ENCODE results near the gene ABCA8. TPM values are rescaled to one million over a fixed set of nuclear protein-coding genes. Genes with fewer than 3 reads are reported as not detected.
"Not testable (repeated sequence)": the region's sequence is repeated elsewhere in the genome, so short reads cannot be mapped to it uniquely, and the experiment has no call there.

ABCA8 gene
- total RNA-seq, 6 experiments from 2014 or later, result 0.12 to 0.14 TPM; not detected in 4

DNA sequence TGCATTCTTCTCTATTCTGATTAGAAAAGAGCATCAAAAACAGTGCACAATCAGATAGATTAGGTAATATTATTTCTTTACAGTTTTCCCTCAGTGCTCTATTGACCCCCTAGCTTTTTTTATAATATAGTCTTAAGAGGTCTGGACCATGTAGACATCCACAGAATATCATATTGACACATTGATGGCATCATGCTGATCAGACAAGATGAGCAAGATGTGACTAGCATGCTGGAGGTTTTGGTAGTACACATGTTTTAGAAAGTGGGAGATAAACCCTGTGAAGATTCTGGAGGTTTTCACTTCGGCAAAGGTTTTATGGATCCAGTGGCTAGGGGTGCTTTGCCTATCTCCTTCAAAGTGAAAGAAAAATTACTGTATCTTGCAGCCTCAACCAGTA lies 2.8 kb upstream of the ABCA8 start:
- H3K4me1 Mint-ChIP-seq (ENCODE audit: low read depth), result no peaks in the 10 kb centered on the region
- H3K36me3 Mint-ChIP-seq (ENCODE audit: low read depth), result no peaks in the 10 kb centered on the region
- no peak for DNase-seq
- H3K4me3 Mint-ChIP-seq, result no peak overlapping the region
- H3K27ac Mint-ChIP-seq, result no peak overlapping the region
- H3K27me3 Mint-ChIP-seq (ENCODE audit: insufficient read depth), result no peaks in the 10 kb centered on the region
- TF ChIP-seq, protein P1, sequence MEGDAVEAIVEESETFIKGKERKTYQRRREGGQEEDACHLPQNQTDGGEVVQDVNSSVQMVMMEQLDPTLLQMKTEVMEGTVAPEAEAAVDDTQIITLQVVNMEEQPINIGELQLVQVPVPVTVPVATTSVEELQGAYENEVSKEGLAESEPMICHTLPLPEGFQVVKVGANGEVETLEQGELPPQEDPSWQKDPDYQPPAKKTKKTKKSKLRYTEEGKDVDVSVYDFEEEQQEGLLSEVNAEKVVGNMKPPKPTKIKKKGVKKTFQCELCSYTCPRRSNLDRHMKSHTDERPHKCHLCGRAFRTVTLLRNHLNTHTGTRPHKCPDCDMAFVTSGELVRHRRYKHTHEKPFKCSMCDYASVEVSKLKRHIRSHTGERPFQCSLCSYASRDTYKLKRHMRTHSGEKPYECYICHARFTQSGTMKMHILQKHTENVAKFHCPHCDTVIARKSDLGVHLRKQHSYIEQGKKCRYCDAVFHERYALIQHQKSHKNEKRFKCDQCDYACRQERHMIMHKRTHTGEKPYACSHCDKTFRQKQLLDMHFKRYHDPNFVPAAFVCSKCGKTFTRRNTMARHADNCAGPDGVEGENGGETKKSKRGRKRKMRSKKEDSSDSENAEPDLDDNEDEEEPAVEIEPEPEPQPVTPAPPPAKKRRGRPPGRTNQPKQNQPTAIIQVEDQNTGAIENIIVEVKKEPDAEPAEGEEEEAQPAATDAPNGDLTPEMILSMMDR (IDR thresholded peaks at IDR 0.05), result no peak
- H3K9me3 Mint-ChIP-seq, result peaks cover 7% of the 10 kb centered on the region

DNA sequence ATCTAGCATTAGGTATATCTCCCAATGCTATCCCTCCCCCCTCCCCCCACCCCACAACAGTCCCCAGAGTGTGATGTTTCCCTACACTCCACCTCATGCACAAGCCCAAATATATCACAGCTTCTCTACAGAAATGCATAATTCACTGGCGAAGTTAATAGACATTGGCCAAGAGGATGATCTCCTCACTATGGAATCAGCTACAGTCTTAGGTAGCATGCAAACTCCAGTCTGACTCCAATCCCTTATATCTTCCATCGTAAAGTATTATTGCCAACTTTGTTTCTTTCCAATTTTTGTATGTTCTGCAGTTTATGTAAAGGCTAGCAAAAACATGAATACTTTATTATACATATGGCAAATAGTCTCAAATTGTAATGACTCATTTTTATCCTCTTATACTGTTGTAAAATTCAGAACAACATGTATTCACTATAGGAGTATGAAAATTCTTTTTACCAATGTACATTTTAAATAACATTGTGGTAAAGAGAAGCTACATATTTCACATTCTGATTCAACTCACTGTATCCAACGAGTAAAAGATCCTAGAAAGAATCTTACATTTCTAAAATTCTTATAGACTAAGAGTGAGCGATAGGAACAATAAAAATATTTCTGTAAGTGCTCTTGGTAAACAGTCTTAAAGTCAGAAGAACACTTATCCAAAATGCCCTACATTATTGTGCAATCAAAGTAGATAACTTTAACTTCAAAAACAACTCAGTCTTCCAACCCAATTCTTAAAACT lies 871 bp downstream of the ABCA8 start:
- Mint-ChIP-seq H3K27ac (no peak overlapping the region), H3K9me3 (peaks cover 14% of the 10 kb centered on the region), H3K27me3 (ENCODE audit: insufficient read depth) (no peaks in the 10 kb centered on the region), H3K36me3 (ENCODE audit: low read depth) (no peaks in the 10 kb centered on the region), H3K4me1 (ENCODE audit: low read depth) (no peaks in the 10 kb centered on the region), H3K4me3 (no peak overlapping the region)
- TF ChIP-seq, protein P1 (IDR thresholded peaks at IDR 0.05), result no peak
- no peak for DNase-seq

DNA sequence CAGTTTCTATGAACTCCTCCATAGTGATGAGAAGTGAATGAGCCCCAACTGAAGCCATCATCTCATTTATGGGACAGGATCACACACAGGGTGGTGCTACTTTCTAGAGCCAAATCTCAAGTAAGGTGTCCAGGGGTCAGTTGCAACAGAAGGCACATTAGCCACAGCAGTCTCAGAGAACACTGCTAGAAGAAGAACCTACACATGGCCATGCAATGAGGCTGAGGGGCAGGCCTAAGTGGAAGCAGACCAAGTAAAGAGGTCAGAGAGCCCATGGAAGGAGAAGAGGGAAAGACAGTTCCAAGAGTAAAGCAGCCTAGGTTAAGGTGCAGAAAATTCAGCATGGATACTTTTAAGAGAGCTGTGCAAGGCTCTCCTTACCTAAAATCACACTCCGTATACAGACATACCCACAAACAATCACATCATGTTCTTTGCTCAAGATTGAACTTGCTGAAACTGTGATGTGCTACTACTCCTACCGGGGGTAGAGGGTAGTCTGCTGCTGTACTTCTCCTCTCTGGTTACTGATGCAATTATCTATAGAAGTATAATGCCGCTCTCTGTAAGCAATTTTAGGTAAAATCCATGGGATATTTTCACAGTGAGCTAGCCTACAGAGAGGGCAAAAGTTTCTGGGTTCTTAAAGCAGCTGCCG lies 1.7 kb downstream of the ABCA8 start:
- TF ChIP-seq, protein P1 (IDR thresholded peaks at IDR 0.05), result no peak
- H3K4me3 Mint-ChIP-seq, result no peak overlapping the region
- H3K27me3 Mint-ChIP-seq (ENCODE audit: insufficient read depth), result no peaks in the 10 kb centered on the region
- H3K9me3 Mint-ChIP-seq, result peaks cover 14% of the 10 kb centered on the region
- H3K27ac Mint-ChIP-seq, result no peak overlapping the region
- H3K36me3 Mint-ChIP-seq (ENCODE audit: low read depth), result no peaks in the 10 kb centered on the region
- no peaks in the 10 kb centered on the region for H3K4me1 Mint-ChIP-seq (ENCODE audit: low read depth)
- DNase-seq, result no peak

DNA sequence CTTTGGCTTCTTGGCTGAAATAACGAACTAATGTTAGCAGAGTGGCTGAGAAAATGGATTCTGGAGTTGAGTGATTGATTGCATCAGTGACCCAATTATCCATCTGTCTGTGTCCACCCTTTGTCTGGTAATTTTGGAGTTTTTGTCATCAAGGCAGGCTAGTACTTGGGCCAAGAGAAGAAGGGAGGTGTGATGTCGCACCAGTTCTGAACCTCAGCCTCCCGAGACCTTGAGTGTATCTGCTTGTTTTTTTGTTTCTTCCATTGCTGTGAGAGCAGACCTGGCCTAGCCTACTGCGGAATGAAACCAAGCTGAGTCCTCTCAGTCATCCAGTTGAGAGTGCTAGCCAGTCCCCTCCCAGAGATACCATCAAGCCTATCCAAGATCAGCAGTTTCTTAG lies 4.5 kb downstream of the ABCA8 start:
- TF ChIP-seq, protein P1 (IDR thresholded peaks at IDR 0.05), result no peak
- no peaks in the 10 kb centered on the region for H3K4me1 Mint-ChIP-seq (ENCODE audit: low read depth)
- H3K27ac Mint-ChIP-seq, result no peak overlapping the region

GRCh38 chr17:68947868-68948267 lies 7.3 kb downstream of the ABCA8 start:
- not testable (repeated sequence) for H3K4me1 Mint-ChIP-seq (ENCODE audit: low read depth); H3K27ac Mint-ChIP-seq; DNase-seq; H3K4me3 Mint-ChIP-seq; H3K27me3 Mint-ChIP-seq (ENCODE audit: insufficient read depth); H3K36me3 Mint-ChIP-seq (ENCODE audit: low read depth)
- peaks cover 24% of the 10 kb centered on the region for H3K9me3 Mint-ChIP-seq

More for the DNA sequence above, 4.5 kb downstream of the ABCA8 start:
- Mint-ChIP-seq H3K9me3 (peaks cover 23% of the 10 kb centered on the region), H3K4me3 (no peak overlapping the region), H3K27me3 (ENCODE audit: insufficient read depth) (no peaks in the 10 kb centered on the region), H3K36me3 (ENCODE audit: low read depth) (no peaks in the 10 kb centered on the region)
- DNase-seq, result no peak

GRCh38 chr17:68944435-68945035 lies 10.7 kb downstream of the ABCA8 start:
- Mint-ChIP-seq H3K4me3 (no peak overlapping the region), H3K9me3 (peaks cover 16% of the 10 kb centered on the region), H3K27me3 (ENCODE audit: insufficient read depth) (no peaks in the 10 kb centered on the region; the same call in 1 of the 2 replicates), H3K4me1 (ENCODE audit: low read depth) (no peaks in the 10 kb centered on the region), H3K36me3 (ENCODE audit: low read depth) (no peaks in the 10 kb centered on the region), H3K27ac (no peak overlapping the region)
- DNase-seq, result no peak
- TF ChIP-seq, protein P1 (IDR thresholded peaks at IDR 0.05), result no peak

DNA sequence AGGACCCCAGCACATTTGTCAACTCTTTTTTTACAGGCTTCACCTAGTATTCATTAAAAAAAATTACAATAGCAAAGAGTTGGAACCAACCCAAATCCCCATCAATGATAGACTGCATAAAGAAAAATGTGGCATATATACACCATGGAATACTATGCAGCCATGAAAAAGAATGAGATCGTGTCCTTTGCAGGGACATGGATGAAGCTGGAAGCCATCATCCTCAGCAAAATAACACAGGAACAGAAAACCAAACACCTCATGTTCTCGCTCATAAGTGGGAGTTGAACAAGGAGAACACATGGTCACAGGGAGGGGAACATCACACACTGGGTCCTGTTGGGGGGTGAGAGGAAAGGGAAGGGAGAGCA lies 11.4 kb downstream of the ABCA8 start:
- H3K9me3 Mint-ChIP-seq, result peaks cover 13% of the 10 kb centered on the region
- H3K27ac Mint-ChIP-seq; H3K4me1 Mint-ChIP-seq (ENCODE audit: low read depth): not testable (repeated sequence)

More for the DNA sequence above, 11.4 kb downstream of the ABCA8 start:
- H3K36me3 Mint-ChIP-seq (ENCODE audit: low read depth); H3K27me3 Mint-ChIP-seq (ENCODE audit: insufficient read depth); H3K4me3 Mint-ChIP-seq; DNase-seq: not testable (repeated sequence)
